Measurements from ENCODE around the gene NGFR. TPM values are rescaled to one million over a fixed set of nuclear protein-coding genes. Genes with fewer than 3 reads are reported as not detected.
"Not testable (repeated sequence)": the region's sequence is repeated elsewhere in the genome, so short reads cannot be mapped to it uniquely, and the experiment has no call there.

NGFR gene
- total RNA-seq, 4 donors from 2014 or later, result 3.0 to 40.5 (median 19.1) TPM

GRCh38 chr17:49548051-49548505, 53.0 kb downstream of the NGFR start:
- peak in 1 of 2 donors; percentile 80 for DNase-seq (ENCODE audit: low spot score in 2 of 2)
- 56 to 61% methylated on average over 10 to 12 of the region's 12 CpGs for WGBS, 2 donors
- TF ChIP-seq POLR2A (IDR thresholded peaks at IDR 0.05), result no peak
- TF ChIP-seq CTCF (IDR thresholded peaks at IDR 0.05), result no peak
- no peak overlapping the region for H3K4me3 ChIP-seq (ENCODE audit: low read depth, poor library complexity, severe bottlenecking)
- intact Hi-C loops (cut with DNase I; ENCODE audit: low total_unique reads), result loop anchor here (5.0 kb wide), 1 partner anchor 51 kb away; the partner anchor contains the start of gene NGFR

- peak in 1 of 2 donors; percentile 83 for DNase-seq (ENCODE audit: low spot score in 2 of 2)
- intact Hi-C loops (cut with DNase I; ENCODE audit: low total_unique reads), result loop anchor here (5.0 kb wide), 1 partner anchor 51 kb away; the partner anchor contains the start of gene NGFR
- no peak for TF ChIP-seq CTCF (IDR thresholded peaks at IDR 0.05)
- no peak for TF ChIP-seq POLR2A (IDR thresholded peaks at IDR 0.05)
- H3K4me3 ChIP-seq (ENCODE audit: low read depth, poor library complexity, severe bottlenecking), result no peak overlapping the region
- 68 to 69% methylated on average over 8 of the region's 8 CpGs for WGBS, 2 donors
Measured at GRCh38 chr17:49548506-49549310, 53.6 kb downstream of the NGFR start.

- intact Hi-C loops (cut with DNase I; ENCODE audit: low total_unique reads), result loop anchor here (5.0 kb wide), 1 partner anchor 52 kb away; the partner anchor contains the start of gene NGFR
- no peak overlapping the region for H3K4me3 ChIP-seq (ENCODE audit: low read depth, poor library complexity, severe bottlenecking)
- TF ChIP-seq CTCF (IDR thresholded peaks at IDR 0.05), result no peak
- TF ChIP-seq POLR2A (IDR thresholded peaks at IDR 0.05), result no peak
- WGBS, 2 donors, result 70 to 86% methylated on average over 6 of the region's 6 CpGs
- peak in 1 of 2 donors; percentile 59 for DNase-seq (ENCODE audit: low spot score in 2 of 2)
Measured at GRCh38 chr17:49549311-49549605, 54.2 kb downstream of the NGFR start.

GRCh38 chr17:49549691-49550678, 54.9 kb downstream of the NGFR start:
- intact Hi-C loops (cut with DNase I; ENCODE audit: low total_unique reads), result loop anchor here (5.0 to 10.0 kb wide), 2 partner anchors 53 to 105 kb away; partner anchors contain the start of gene NGFR
- 90 to 91% methylated on average over 13 to 20 of the region's 20 CpGs for WGBS, 2 donors
- no peak for TF ChIP-seq CTCF (IDR thresholded peaks at IDR 0.05)
- peak in 1 of 2 donors; percentile 76 for DNase-seq (ENCODE audit: low spot score in 2 of 2)
- H3K4me3 ChIP-seq (ENCODE audit: low read depth, poor library complexity, severe bottlenecking), result no peak overlapping the region

GRCh38 chr17:49550764-49551163, 55.7 kb downstream of the NGFR start:
- intact Hi-C loops (cut with DNase I; ENCODE audit: low total_unique reads), result loop anchor here (10.0 kb wide), 1 partner anchor 106 kb away; no protein-coding TSS in a partner anchor

More at GRCh38 chr17:49550764-49551163, 55.7 kb downstream of the NGFR start:
- peak in 1 of 2 donors; percentile 63 for DNase-seq (ENCODE audit: low spot score in 2 of 2)
- 91 to 94% methylated on average over 9 of the region's 9 CpGs for WGBS, 2 donors
- not testable (repeated sequence) for H3K4me3 ChIP-seq (ENCODE audit: low read depth, poor library complexity, severe bottlenecking)

Data from lower leg skin (tissue), 4 donors.